Gastrocnemius medialis (tissue), 4 donors: Measurements from ENCODE around the gene CTRB1.

Experiments used
- CTCF ChIP-seq, 5 experiments: fragments of 450-650 bp in 3 of 5; fragments of 200-600 bp in 2 of 5; sonication (generic) in 2 of 5; IDR thresholded peaks in 4 of 5; conservative IDR thresholded peaks in 1 of 5; 1 replicate in 4 of 5; 2 replicates in 1 of 5; pipeline ENCODE4 v1.5.1; 2016 to 2019; ENCODE audit warnings: antibody characterized with exemption in 5 of 5, mild to moderate bottlenecking in 3 of 5, moderate library complexity in 3 of 5
- POLR2A ChIP-seq, 2 donors: fragments of 450-650 bp; IDR thresholded peaks; one replicate each; pipeline ENCODE4 v1.6.1; 2017; ENCODE audit warnings: antibody characterized with exemption in 2 of 2, mild to moderate bottlenecking in 2 of 2, moderate library complexity in 2 of 2

- TF ChIP-seq CTCF (IDR thresholded peaks at IDR 0.05 in 4 of 5, conservative IDR thresholded peaks at IDR 0.05 in 1 of 5) (no peak), POLR2A (IDR thresholded peaks at IDR 0.05) (no peak)
Measured at GRCh38 chr16:75202069-75202590, 16.7 kb upstream of the CTRB1 start.
